Panc1 (cell line): ENCODE results near the gene SHLD1. TPM values are rescaled to one million over a fixed set of nuclear protein-coding genes. Genes with fewer than 3 reads are reported as not detected.

Experiments
- ATAC-seq: fragments of 200-7000 bp; cut with Tn5 transposase; 2 replicates; pipeline ENCODE4 v1.9.1; 2020; ENCODE audit warnings: mild to moderate bottlenecking, moderate library complexity
- BruUV-seq: library from RNA; stranded (reverse); fragments of 400-500 nt; replicated peaks from 2 replicates; lab custom pipeline; 2021; lab: Mats Ljungman, UMichigan
- CTCF ChIA-PET: fragments of 300-600 bp; sonication (Branson Sonifier 250); formaldehyde crosslinking; loops from one replicate; lab custom pipeline; 2022; ENCODE audit warnings: antibody characterized with exemption; lab: Charles Lee
- POLR2A ChIA-PET: fragments of 300-600 bp; sonication (Branson Sonifier 250); formaldehyde crosslinking; loops from one replicate; lab custom pipeline; 2022; ENCODE audit warnings: antibody characterized with exemption; lab: Charles Lee
- DNase-seq: peaks from one replicate; pipeline ENCODE4 v3.0.0-alpha.2; 2010; ENCODE audit warnings: low read depth, low spot score
- H3K27ac ChIP-seq: 2 replicates; pipeline ENCODE4 v1.5.1; 2011; ENCODE audit warnings: mild to moderate bottlenecking, low read length, inconsistent platforms
- H3K27me3 ChIP-seq: fragments of 200-500 bp; sonication (Bioruptor generic); 2 replicates; pipeline ENCODE4 v1.6.0; 2014; ENCODE audit warnings: low read length, inconsistent platforms; ENCODE audit not compliant: control insufficient read depth, insufficient read depth
- H3K36me3 ChIP-seq: fragments of 200-500 bp; sonication (Bioruptor generic); 2 replicates; pipeline ENCODE4 v1.5.1; 2014; ENCODE audit warnings: inconsistent platforms, mild to moderate bottlenecking, low read length, moderate library complexity; ENCODE audit not compliant: control insufficient read depth, insufficient read depth
- H3K4me1 ChIP-seq: 2 replicates; pipeline ENCODE4 v1.5.1; 2011; ENCODE audit warnings: inconsistent platforms, mild to moderate bottlenecking, low read length, moderate library complexity; ENCODE audit not compliant: control insufficient read depth, insufficient read depth
- H3K4me3 ChIP-seq, 2 experiments: 2 replicates each; pipeline ENCODE4 v1.5.1; 2011 to 2012; ENCODE audit warnings: low read depth in 2 of 2, low read length in 2 of 2, mild to moderate bottlenecking in 2 of 2, inconsistent platforms in 1 of 2, moderate library complexity in 1 of 2
- H3K9me3 ChIP-seq: fragments of 200-500 bp; sonication (Bioruptor generic); 2 replicates; pipeline ENCODE4 v1.5.1; 2014; ENCODE audit warnings: low read depth, mild to moderate bottlenecking, inconsistent platforms, low read length, moderate library complexity; ENCODE audit not compliant: control insufficient read depth, insufficient read depth
- CTCF ChIP-seq: fragments of 450-650 bp; IDR thresholded peaks from 2 replicates; pipeline ENCODE4 v1.5.1; 2017; ENCODE audit warnings: mild to moderate bottlenecking
- POLR2AphosphoS5 ChIP-seq: IDR thresholded peaks from 2 replicates; pipeline ENCODE4 v1.6.1; 2012; ENCODE audit warnings: mild to moderate bottlenecking, low read depth, low read length, moderate library complexity
- REST ChIP-seq, 2 experiments: IDR thresholded peaks; 2 replicates each; pipeline ENCODE4 v1.6.1; 2011 to 2012; ENCODE audit warnings: low read depth in 2 of 2, control low read depth in 1 of 2, low read length in 1 of 2, mild to moderate bottlenecking in 1 of 2, moderate library complexity in 1 of 2; ENCODE audit not compliant: insufficient read depth in 1 of 2
- SIN3A ChIP-seq: IDR thresholded peaks from 2 replicates; pipeline ENCODE4 v1.6.1; 2012; ENCODE audit warnings: low read depth, mild to moderate bottlenecking, low read length, moderate library complexity, borderline replicate concordance; ENCODE audit not compliant: insufficient read depth
- TCF7L2 ChIP-seq: IDR thresholded peaks from 2 replicates; pipeline ENCODE4 v1.6.1; 2011; ENCODE audit warnings: mild to moderate bottlenecking, low read depth, low read length, inconsistent platforms
- in situ Hi-C: cut with HindIII; loops from 2 replicates; pipeline ENCODE4 v1.10.0; 2016; ENCODE audit warnings: low sequenced_read_pairs, low pct_unique_long_range_greater_than_20kb
- intact Hi-C: fragments of 100-400 bp; cut with micrococcal nuclease; formaldehyde crosslinking; loops from one replicate; pipeline ENCODE4 v1.10.0; 2022; ENCODE audit not compliant: unreplicated experiment
- total RNA-seq: library from RNA; stranded (reverse); gene quantifications from one replicate; pipeline ENCODE4 v1.2.1, GENCODE V29; 2021; ENCODE audit not compliant: unreplicated experiment

The SHLD1 gene
- total RNA-seq, 1 experiment from 2014 or later: 4.3 TPM

GRCh38 chr20:5785146-5785545, 34.9 kb downstream of the SHLD1 start:
- H3K27ac ChIP-seq: no peak overlapping the region
- no peaks in the 10 kb centered on the region for H3K4me1 ChIP-seq
- no peak for ATAC-seq

GRCh38 chr20:5786930-5787795, 37.0 kb downstream of the SHLD1 start:
- no peak overlapping the region for H3K4me3 ChIP-seq
- H3K27ac ChIP-seq: no peak overlapping the region
- no peaks in the 10 kb centered on the region for H3K27me3 ChIP-seq
- BruUV-seq: no TSS peak
- no peaks in the 10 kb centered on the region for H3K36me3 ChIP-seq
- no peak for DNase-seq
- POLR2A ChIA-PET: no interaction called here
- intact Hi-C loops (no loop called here), in situ Hi-C loops (no loop called here)
- no peaks in the 10 kb centered on the region for H3K4me1 ChIP-seq
- ATAC-seq: no peak
- no peaks in the 10 kb centered on the region for H3K9me3 ChIP-seq
- CTCF ChIA-PET: interaction anchor here (0.5 to 1.6 kb wide), 4 partner anchors 171 to 258 kb away, joined by 4 to 8 read pairs (median 6); no protein-coding TSS in a partner anchor
- TF ChIP-seq REST (IDR thresholded peaks at IDR 0.05; ENCODE audit: insufficient read depth in 1 of 2, low read depth in 2 of 2, low read length in 1 of 2) (no peak), POLR2AphosphoS5 (no peak), CTCF (no peak), TCF7L2 (no peak)

More at GRCh38 chr20:5785146-5785545, 34.9 kb downstream of the SHLD1 start:
- Histone ChIP-seq H3K9me3 (no peaks in the 10 kb centered on the region), H3K27me3 (no peaks in the 10 kb centered on the region), H3K4me3 (no peak overlapping the region), H3K36me3 (no peaks in the 10 kb centered on the region)
- TF ChIP-seq CTCF (no peak), SIN3A (no peak), TCF7L2 (no peak), POLR2AphosphoS5 (no peak), REST (IDR thresholded peaks at IDR 0.05; ENCODE audit: insufficient read depth in 1 of 2, low read depth in 2 of 2, low read length in 1 of 2) (no peak)
- ChIA-PET POLR2A (no interaction called here), CTCF (no interaction called here)
- no peak for DNase-seq
- BruUV-seq: no TSS peak
- in situ Hi-C loops (no loop called here), intact Hi-C loops (no loop called here)
